NCI-H2081 treated with DMSO at 0.1 percent for 48 hours (cell line): ENCODE data around the gene GRID1.

Experiments used
- DNase-seq: peaks from one replicate; lab custom pipeline; 2025; lab: John Stamatoyannopoulos, UW

Gene GRID1

GRCh38 chr10:86368987-86369386, 2.4 kb upstream of the GRID1 start:
- no peak for DNase-seq

- no peak for DNase-seq
Measured at GRCh38 chr10:86368046-86368445, 1.5 kb upstream of the GRID1 start.

DNA sequence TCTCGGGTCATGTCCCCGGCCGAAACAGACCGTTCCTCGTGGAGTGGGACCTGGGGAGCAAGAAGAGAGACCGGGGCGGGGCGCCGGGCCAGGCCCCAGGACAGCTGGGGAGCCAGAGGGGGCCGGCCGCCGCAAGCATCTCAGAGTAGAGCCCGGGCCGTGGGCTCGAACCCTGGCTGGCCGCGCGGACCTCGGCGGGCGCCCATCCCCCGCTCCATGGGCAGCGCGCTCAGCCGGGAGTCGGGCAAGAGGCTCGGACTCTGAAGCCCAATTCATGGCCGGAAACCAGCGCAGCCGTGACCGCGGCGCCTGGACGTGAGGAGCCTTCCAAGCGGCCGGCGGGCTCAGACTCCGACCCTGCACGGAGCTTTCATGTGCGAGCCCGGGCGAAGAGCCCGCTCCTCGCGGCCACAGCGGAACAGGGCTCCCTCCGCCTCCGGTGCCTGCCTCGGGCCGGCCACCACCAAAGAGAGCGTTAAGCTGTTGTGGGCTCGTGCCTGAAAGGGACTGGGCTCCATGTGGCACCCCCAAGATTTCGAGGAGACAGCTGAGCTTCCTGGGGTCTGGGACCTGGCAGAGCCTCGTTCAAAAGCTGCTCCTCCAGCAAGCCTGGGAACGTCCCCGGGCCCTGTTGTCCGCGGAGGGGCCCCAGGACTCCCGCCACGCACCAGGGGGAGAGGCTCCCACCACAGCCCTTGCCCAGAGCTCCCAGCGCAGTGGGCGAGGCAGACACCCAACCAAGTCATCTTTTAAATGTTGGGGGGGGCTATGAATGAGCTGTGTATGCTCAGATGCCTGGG, 757 bp upstream of the GRID1 start:
- DNase-seq = no peak

DNA sequence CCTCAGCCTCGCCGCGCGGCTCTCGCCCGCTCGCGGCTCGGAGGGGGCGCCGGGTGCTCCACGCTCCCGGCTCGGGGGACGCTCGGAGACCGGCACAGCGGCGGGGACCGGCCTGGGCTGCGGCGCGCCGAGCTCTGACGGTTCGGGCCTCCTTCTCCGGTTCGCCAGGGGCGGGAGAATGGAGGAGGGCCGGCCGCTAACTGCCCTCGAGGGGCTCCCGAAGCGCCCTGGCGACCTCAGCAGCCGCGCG, 232 bp upstream of the GRID1 start:
- DNase-seq = no peak

DNA sequence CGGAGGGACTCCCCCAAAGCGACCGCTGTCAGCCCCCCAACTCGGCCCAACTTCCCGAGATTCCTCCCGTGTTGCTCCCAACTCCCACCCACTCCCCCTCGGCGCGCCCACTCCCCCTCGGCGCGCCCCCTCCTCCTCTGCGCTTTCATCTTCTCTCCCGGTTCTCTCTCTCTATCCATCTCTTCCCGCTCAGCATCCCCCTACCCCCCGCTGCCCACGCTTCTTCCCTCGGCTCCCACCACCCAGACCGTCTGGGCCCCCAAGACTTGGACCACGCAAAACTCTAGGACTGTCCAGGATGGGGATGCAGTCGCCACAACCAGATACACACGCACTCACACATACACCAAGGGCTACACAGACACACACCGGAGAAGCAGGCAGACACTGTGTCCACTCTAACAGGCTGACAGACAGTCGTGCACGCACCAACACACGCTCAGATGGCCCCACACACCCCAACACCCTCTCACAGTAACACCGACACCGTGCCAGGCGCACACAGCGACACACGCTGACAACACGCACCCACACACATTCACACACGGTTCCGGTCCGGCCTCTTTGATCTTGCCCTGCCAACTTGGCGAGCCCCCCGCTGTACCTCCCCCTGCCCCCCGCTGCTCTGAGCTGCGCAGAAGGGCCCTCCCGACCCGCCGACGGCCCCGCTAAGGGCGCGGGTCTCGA, 1.1 kb downstream of the GRID1 start:
- DNase-seq = no peak

DNA sequence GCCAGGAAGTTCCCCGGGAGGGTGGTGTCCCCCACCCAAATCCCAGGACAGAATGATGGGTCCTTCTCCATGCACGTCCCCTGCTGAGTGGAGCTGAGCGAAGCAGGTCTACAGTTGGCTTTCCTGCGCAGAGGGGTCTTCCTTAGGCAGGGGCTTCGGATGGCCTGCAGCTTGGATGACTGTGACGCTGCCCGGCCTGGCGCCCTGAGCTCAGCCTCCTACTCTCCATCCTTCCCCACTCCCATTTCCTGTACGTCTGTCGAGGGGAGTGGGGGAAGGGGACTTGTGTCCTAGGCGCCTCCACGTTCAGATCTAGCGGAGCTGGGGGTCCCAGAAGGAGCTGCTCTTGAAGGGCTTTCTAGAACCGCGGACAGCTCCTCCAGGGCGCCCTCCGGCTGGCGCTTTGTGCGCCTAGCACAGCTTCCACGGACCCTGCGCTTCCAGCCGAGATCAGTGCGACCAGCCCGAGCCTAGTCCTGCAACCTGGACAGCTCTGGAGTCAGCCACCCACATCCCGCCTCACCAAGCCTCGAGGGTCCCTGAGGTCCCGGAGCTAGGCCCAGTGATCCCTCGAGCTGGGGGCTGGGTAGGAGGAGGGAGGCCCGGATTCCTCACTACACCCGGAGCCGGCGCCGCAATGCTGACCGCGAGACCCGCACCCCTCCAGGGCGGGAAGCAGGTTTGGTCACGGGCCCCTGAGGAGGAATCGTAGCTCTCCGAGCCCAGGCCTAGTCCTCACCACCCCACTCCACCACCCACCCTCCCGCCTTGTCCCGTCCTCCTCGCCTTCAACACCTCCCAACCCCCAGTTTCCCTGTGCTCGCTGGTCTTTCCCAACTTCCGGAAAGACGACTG, 1.9 kb downstream of the GRID1 start:
- no peak for DNase-seq

DNA sequence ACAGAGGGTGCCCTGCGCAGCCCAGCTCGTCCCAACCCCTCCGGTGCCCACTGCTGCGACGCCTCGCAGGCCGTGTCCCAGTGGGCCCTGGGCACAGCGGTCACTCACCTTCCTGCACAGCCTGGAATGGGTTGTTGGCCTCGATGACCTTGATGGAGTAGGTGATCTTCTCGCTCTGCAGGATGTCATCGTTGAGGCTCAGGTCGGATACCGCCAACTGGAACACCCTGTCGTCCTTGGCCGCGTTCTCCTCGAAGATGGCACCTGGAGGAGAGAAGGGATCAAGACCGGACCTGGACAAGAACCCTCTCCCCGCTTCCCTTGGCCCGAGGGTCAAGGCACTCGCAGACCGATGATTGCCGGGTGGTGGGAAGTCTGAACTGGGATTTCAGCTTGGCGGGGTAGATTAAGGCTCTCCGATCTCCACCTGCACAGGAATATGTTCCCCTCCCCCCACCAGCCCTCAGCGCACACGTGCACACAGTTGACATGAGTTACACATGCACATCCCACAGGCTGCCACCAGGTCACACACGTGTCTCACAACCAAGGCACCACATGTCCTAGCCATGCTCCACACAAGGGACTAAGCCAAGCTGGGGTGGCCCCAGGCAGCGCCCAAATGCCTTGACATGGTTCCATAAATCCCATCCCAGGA, 2.6 kb downstream of the GRID1 start:
- DNase-seq = no peak

GRCh38 chr10:86363184-86363832, 3.3 kb downstream of the GRID1 start:
- DNase-seq = no peak

DNA sequence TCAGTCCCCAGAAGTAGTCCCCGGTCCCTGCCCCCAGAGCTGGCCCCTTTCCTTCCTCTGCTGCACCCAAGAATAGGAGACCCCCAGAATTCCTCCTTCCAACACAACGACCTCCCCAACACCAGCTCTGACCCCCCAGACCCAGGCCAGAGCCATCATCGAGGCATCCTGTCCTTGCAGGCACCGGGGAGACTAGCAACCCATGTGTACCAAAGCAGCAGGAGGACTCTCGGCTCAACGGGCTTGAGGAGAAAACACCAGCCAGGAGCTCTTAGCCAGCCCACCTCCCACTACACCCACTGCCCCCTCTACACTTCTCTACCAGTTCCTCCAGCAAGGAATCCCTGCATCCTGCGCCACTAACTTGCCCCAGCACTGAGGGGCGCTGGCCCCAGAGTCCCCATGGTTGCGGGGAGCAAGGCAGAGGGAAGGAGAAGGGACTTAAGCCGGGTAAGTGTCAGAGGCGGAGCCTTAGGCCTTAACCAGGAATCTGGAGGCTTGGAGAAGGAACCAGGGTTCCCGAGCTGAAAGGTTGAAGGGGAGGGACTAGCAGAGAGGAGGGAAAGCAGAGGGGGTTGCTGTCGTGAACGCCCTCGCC, 3.9 kb downstream of the GRID1 start:
- DNase-seq = no peak

DNA sequence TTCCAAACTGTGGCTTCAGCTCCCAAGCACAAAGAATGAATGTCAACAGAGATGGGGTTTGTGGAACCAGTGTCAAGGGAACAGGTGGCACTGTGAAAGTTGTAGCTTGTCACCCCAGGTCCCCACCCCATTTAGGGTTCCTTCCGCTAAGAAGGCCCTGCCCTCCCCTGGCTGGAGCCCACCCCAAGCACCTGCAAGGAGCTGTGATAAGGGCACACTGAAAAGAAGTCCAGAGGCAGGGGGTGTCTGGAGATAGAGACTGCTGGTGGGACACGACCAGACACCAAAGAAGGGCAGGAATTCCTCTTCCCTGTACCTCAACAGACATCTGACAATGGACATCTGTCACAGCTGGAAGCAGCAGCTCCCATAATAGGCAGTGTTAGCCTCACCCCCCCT, 4.5 kb downstream of the GRID1 start:
- no peak for DNase-seq

- DNase-seq = no peak
Measured at GRCh38 chr10:86361156-86362128, 5.2 kb downstream of the GRID1 start.

DNA sequence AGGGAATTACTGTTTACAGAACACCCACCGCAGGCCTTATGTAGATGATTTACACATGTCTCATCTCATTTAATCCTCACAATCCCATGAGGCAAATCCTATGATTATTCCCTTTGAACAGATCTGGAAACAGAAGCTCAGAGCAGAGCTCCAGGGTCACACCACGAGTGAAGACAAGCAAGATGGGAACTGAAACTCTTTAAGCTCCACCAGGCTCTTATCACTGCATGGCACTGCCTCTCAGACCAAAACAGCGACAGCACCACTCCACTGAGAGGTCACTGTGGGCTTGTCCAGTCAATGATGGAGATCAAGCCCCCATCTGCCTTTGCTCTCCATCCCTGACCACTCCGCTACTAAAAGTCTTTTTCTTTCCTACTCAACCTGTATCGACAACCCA, 5.9 kb downstream of the GRID1 start:
- DNase-seq = no peak

DNA sequence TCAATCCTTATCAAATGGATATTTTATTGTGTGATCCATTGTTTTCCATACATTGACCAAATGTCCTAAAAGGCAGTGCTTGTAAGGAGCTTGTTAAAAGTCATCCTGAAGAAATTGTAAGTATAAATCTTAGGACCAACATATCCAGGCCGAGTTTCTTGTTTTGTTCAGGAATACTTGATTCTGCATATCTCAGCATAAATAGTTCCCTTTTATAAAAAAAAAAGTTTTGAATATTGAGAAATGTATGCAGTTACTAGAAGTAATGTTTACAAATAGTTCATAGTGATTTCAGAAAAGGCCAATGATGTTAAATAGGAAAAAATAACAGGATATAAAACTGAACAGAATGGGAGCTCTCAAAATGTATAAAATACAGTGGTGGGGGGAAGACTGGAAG, 6.6 kb downstream of the GRID1 start:
- DNase-seq = no peak

DNA sequence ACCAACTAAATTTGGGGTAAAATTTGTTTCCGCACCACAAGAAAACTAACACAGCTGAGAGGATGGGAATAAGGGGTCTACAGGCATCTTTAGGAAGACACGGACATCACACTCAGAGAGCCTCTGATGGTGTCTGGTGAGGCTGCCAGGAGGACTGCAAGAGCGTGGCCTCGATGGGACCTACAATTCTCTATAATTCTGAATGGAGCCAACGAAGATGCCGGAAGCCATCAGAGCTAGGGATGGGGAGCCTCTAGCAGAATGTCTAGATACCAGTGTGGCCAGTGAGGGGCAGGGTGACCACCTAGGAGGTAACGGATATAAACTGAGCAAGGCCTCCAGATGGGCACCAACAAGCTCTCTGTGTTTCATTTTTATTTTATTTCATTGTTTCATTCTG, 7.5 kb downstream of the GRID1 start:
- no peak for DNase-seq

DNA sequence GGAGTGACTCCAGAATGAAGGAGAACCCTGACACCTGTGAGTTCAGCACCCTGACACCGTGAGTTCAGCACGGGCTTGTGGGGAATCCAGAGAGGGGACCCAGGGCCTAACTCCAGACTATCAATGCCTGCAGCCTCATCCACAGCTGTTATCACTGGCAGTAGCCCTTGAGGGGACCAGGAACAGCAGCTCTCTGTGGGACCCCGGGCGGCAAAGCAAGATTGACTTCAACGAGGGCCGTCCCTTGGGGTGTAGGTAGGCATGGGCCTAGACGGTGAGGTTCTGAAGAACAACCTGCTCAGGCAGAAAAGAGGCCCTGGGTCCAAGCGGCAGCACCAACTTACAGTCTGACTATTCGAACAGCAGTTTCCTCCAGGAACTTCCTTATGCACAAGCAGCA, 8.9 kb downstream of the GRID1 start:
- no peak for DNase-seq

GRCh38 chr10:86357041-86357440, 9.6 kb downstream of the GRID1 start:
- no peak for DNase-seq

DNA sequence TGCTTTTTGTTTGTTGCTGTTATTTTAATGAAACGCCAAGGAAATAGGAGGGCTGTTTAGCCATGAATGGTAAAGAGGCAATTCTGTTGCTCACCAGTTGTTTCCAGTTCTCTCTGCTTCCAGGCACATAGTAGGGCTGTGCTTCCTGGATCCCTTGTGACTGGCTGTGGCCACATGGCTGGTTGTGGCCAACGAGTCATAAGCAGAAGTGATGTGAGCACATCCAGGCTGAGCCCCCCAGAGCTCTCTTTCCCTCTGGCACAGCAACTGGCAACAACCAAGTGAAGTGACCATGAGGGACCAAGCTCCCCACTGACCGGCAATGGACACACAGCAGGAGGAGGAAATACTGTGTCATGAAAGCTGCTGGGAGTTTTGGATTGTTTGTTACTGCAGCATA, 10.3 kb downstream of the GRID1 start:
- no peak for DNase-seq

- DNase-seq = no peak
Measured at GRCh38 chr10:86355571-86356038, 11.0 kb downstream of the GRID1 start.

- DNase-seq = no peak
Measured at GRCh38 chr10:86354761-86355540, 11.6 kb downstream of the GRID1 start.
